H1 (cell line): Measurements from ENCODE around the gene TBCB. TPM values are rescaled to one million over a fixed set of nuclear protein-coding genes. Genes with fewer than 3 reads are reported as not detected.

Source experiments
- CTCF ChIA-PET: fragments of 300-600 bp; sonication (Branson Sonifier 250); formaldehyde crosslinking; loops from one replicate; lab custom pipeline; 2021; ENCODE audit not compliant: partially characterized antibody; lab: Charles Lee
- POLR2A ChIA-PET: fragments of 300-600 bp; sonication (Branson Sonifier 250); formaldehyde crosslinking; loops from one replicate; lab custom pipeline; 2021; ENCODE audit warnings: inconsistent platforms; ENCODE audit not compliant: partially characterized antibody; lab: Charles Lee
- DNase-seq, 2 experiments: peaks; one replicate each; pipeline versions ENCODE4 v3.0.0 to v3.0.0-alpha.2; 2010 to 2022; ENCODE audit warnings: low spot score in 2 of 2, low read depth in 1 of 2, mixed read lengths in 1 of 2
- FAIRE-seq: peaks from 2 replicates; lab custom pipeline; 2011; peaks lifted over from hg19 to GRCh38; lab: Jason Lieb, UNC
- H2AFZ ChIP-seq: 2 replicates; pipeline ENCODE4 v1.8.1; 2012; ENCODE audit warnings: low read length, inconsistent platforms
- H2AK5ac ChIP-seq: 2 replicates; pipeline ENCODE4 v1.6.1; 2013; ENCODE audit warnings: low read depth, low read length
- H2BK120ac ChIP-seq: replicated peaks from 2 replicates; pipeline ENCODE3; 2013; ENCODE audit warnings: low read depth, low read length, inconsistent platforms
- H2BK12ac ChIP-seq: 2 replicates; pipeline ENCODE4 v1.6.1; 2013; ENCODE audit warnings: low read depth, low read length
- H2BK15ac ChIP-seq: 2 replicates; pipeline ENCODE4 v1.6.1; 2013; ENCODE audit warnings: low read length
- H2BK20ac ChIP-seq: 2 replicates; pipeline ENCODE4 v1.6.1; 2013; ENCODE audit warnings: low read length
- H2BK5ac ChIP-seq: 2 replicates; pipeline ENCODE4 v1.6.1; 2013; ENCODE audit warnings: low read depth, low read length
- H3K14ac ChIP-seq: 2 replicates; pipeline ENCODE4 v1.6.1; 2013; ENCODE audit warnings: inconsistent platforms; ENCODE audit not compliant: insufficient read length
- H3K18ac ChIP-seq: 2 replicates; pipeline ENCODE4 v1.6.1; 2013; ENCODE audit warnings: low read length; ENCODE audit errors: extremely low read depth
- H3K23ac ChIP-seq: 2 replicates; pipeline ENCODE4 v1.6.1; 2013; ENCODE audit warnings: inconsistent platforms; ENCODE audit not compliant: insufficient read length
- H3K23me2 ChIP-seq: 2 replicates; pipeline ENCODE4 v1.6.1; 2013; ENCODE audit warnings: low read depth, low read length
- H3K27ac ChIP-seq: 2 replicates; pipeline ENCODE4 v1.6.1; 2011; ENCODE audit warnings: low read depth, low read length, inconsistent platforms
- H3K27me3 ChIP-seq, 4 experiments: replicated peaks in 1 of 4; 1 replicate in 1 of 4; 2 replicates in 3 of 4; pipeline versions ENCODE4 v1.6.1 to v1.8.1; 2011 to 2013; ENCODE audit warnings: low read length in 3 of 4, mild to moderate bottlenecking in 3 of 4, inconsistent platforms in 2 of 4, mixed read lengths in 2 of 4, moderate library complexity in 1 of 4; ENCODE audit not compliant: control insufficient read depth in 3 of 4, insufficient read depth in 3 of 4; ENCODE audit errors: extremely low read depth in 1 of 4
- H3K36me3 ChIP-seq, 4 experiments: 2 replicates each; pipeline versions ENCODE4 v1.6.1 to v1.8.1; 2011 to 2013; ENCODE audit warnings: mild to moderate bottlenecking in 4 of 4, low read length in 3 of 4, moderate library complexity in 2 of 4, control low read depth in 1 of 4, inconsistent platforms in 1 of 4; ENCODE audit not compliant: insufficient read depth in 4 of 4, control insufficient read depth in 2 of 4
- H3K4ac ChIP-seq: replicated peaks from 2 replicates; pipeline ENCODE3; 2013; ENCODE audit warnings: low read length, low read depth, mixed read lengths, inconsistent platforms; ENCODE audit not compliant: insufficient read length
- H3K4me1 ChIP-seq, 4 experiments: replicated peaks in 1 of 4; 1 replicate in 1 of 4; 2 replicates in 3 of 4; pipeline versions ENCODE4 v1.6.1 to v1.8.1; 2011 to 2013; ENCODE audit warnings: low read length in 3 of 4, inconsistent platforms in 2 of 4, mixed read lengths in 1 of 4; ENCODE audit not compliant: insufficient read depth in 4 of 4, control insufficient read depth in 3 of 4
- H3K4me2 ChIP-seq, 2 experiments: 2 replicates each; pipeline versions ENCODE4 v1.6.1 to v1.8.1; 2011 to 2013; ENCODE audit warnings: low read depth in 2 of 2, low read length in 2 of 2, control low read depth in 1 of 2, inconsistent platforms in 1 of 2, mild to moderate bottlenecking in 1 of 2; ENCODE audit not compliant: insufficient read depth in 1 of 2
- H3K4me3 ChIP-seq, 4 experiments: fragments of 200-600, 300-600 bp in 1 of 4; sonication (generic), shearing (Covaris generic), sonication (Bioruptor Twin) in 1 of 4; 2 replicates each; pipeline versions ENCODE4 v1.5.1 to v1.8.1; 2011 to 2016; ENCODE audit warnings: low read length in 4 of 4, low read depth in 3 of 4, control low read depth in 2 of 4, inconsistent platforms in 2 of 4, mild to moderate bottlenecking in 2 of 4, mixed read lengths in 1 of 4, moderate library complexity in 1 of 4; ENCODE audit not compliant: insufficient read depth in 2 of 4; ENCODE audit errors: extremely low read depth in 1 of 4
- H3K56ac ChIP-seq: replicated peaks from 2 replicates; pipeline ENCODE3; 2013; ENCODE audit warnings: low read depth, mild to moderate bottlenecking, mixed read lengths, low read length, inconsistent platforms; ENCODE audit not compliant: insufficient read length
- H3K79me1 ChIP-seq: 2 replicates; pipeline ENCODE4 v1.6.1; 2013; ENCODE audit warnings: low read depth, low read length, control low read depth
- H3K79me2 ChIP-seq, 2 experiments: 2 replicates each; pipeline versions ENCODE4 v1.6.1 to v1.8.1; 2012 to 2013; ENCODE audit warnings: low read length in 2 of 2, mild to moderate bottlenecking in 2 of 2, inconsistent platforms in 1 of 2; ENCODE audit not compliant: insufficient read depth in 2 of 2, control insufficient read depth in 1 of 2
- H3K9ac ChIP-seq, 4 experiments: replicated peaks in 1 of 4; 1 replicate in 1 of 4; 2 replicates in 3 of 4; pipeline versions ENCODE4 v1.6.1 to v1.8.1; 2011 to 2013; ENCODE audit warnings: low read depth in 3 of 4, low read length in 3 of 4, control low read depth in 2 of 4, mild to moderate bottlenecking in 2 of 4, moderate library complexity in 2 of 4, inconsistent platforms in 1 of 4; ENCODE audit errors: extremely low read depth in 1 of 4
- H3K9me3 ChIP-seq, 2 experiments: 2 replicates each; pipeline versions ENCODE4 v1.6.1 to v1.8.1; 2012 to 2013; ENCODE audit warnings: mild to moderate bottlenecking in 2 of 2, moderate library complexity in 2 of 2, control low read depth in 1 of 2, inconsistent platforms in 1 of 2, low read depth in 1 of 2, low read length in 1 of 2, mixed read lengths in 1 of 2; ENCODE audit not compliant: insufficient read depth in 2 of 2
- H4K20me1 ChIP-seq, 2 experiments: replicated peaks in 1 of 2; 2 replicates each; pipeline versions ENCODE3 to v1.8.1; 2011 to 2013; ENCODE audit warnings: inconsistent platforms in 2 of 2, low read length in 2 of 2, mild to moderate bottlenecking in 1 of 2; ENCODE audit not compliant: insufficient read depth in 2 of 2, control insufficient read depth in 1 of 2
- H4K5ac ChIP-seq: 2 replicates; pipeline ENCODE4 v1.6.1; 2013; ENCODE audit warnings: low read length, low read depth, mixed read lengths, inconsistent platforms; ENCODE audit not compliant: insufficient read length
- H4K8ac ChIP-seq: 2 replicates; pipeline ENCODE4 v1.8.0; 2013; ENCODE audit warnings: mild to moderate bottlenecking, moderate library complexity, low read length, inconsistent platforms; ENCODE audit not compliant: insufficient read depth; ENCODE audit errors: extremely low read depth
- H4K91ac ChIP-seq: replicated peaks from 2 replicates; pipeline ENCODE3; 2013; ENCODE audit warnings: low read length, mixed read lengths, inconsistent platforms; ENCODE audit not compliant: insufficient read length
- KDM4A ChIP-seq: IDR thresholded peaks from one replicate; pipeline ENCODE4 v1.7.1; 2012; ENCODE audit warnings: low read depth, mild to moderate bottlenecking, moderate library complexity, low read length, inconsistent platforms; ENCODE audit not compliant: severe bottlenecking
- KDM5A ChIP-seq: fragments of 200-600 bp; IDR thresholded peaks from 2 replicates; pipeline ENCODE4 v1.7.1; 2012; ENCODE audit warnings: mild to moderate bottlenecking, low read length, inconsistent platforms, mixed read lengths
- PHF8 ChIP-seq: fragments of 200-600 bp; sonication (generic); conservative IDR thresholded peaks from 2 replicates; pipeline ENCODE4 v1.7.1; 2012; ENCODE audit warnings: low read depth, mild to moderate bottlenecking, inconsistent platforms, low read length, moderate library complexity
- POLR2AphosphoS5 ChIP-seq: IDR thresholded peaks from 2 replicates; pipeline ENCODE4 v1.6.1; 2011; ENCODE audit warnings: low read depth, low read length
- SUZ12 ChIP-seq: fragments of 200-600 bp; sonication (generic); IDR thresholded peaks from 2 replicates; pipeline ENCODE4 v1.6.1; 2012; ENCODE audit warnings: mild to moderate bottlenecking, inconsistent platforms, low read length, moderate library complexity, mixed read lengths
- TBP ChIP-seq: IDR thresholded peaks from 2 replicates; pipeline ENCODE4 v1.6.1; 2011; ENCODE audit warnings: low read depth, low read length, improper control_type of control experiment
- YY1 ChIP-seq: IDR thresholded peaks from 2 replicates; pipeline ENCODE4 v1.6.1; 2011; ENCODE audit warnings: low read depth, mild to moderate bottlenecking, low read length
- WGBS, 2 experiments: shearing (Covaris generic) in 1 of 2; methylation state at CpG; one replicate each; pipeline versions ENCODE4 v1.1.6 to v1.1.7; 2013 to 2015; ENCODE audit warnings: low lambda C conversion rate in 2 of 2, mixed read lengths in 2 of 2, inconsistent platforms in 1 of 2, low coverage in 1 of 2, missing lambda C conversion rate in 1 of 2; ENCODE audit not compliant: insufficient replicate concordance in 2 of 2, insufficient coverage in 1 of 2, insufficient read length in 1 of 2; ENCODE audit errors: extremely low coverage in 1 of 2, missing lambda C conversion rate in 1 of 2; 5-methylcytosine and 5-hydroxymethylcytosine counted together
- polyA plus RNA-seq, 7 experiments: library from polyadenylated mRNA; depleted of rRNA in 3 of 7; stranded (reverse) in 5 of 7; unstranded in 2 of 7; fragments of >200 nt in 5 of 7; fragments of 200-250 nt in 2 of 7; gene quantifications; 1 replicate in 5 of 7; 2 replicates in 1 of 7; 4 replicates in 1 of 7; pipeline versions ENCODE4 v1.2.1 to v1.2.3, GENCODE V29; 2011 to 2013; ENCODE audit warnings: missing spikeins in 2 of 7, mixed read lengths in 2 of 7
- total RNA-seq: library from RNA; stranded (reverse); fragmentation: NEBNext Ultra II Directional; extraction: Animal tissue kit (Norgen Biotek cat#: 25700); gene quantifications from 2 replicates; pipeline ENCODE4 v1.2.1, GENCODE V29; 2021

The TBCB gene
- total and polyA plus RNA-seq, 2 of the 8 experiments (the other 6 are each of a cell fraction or from before 2014, with no cell fraction given): 153 to 286 TPM

DNA sequence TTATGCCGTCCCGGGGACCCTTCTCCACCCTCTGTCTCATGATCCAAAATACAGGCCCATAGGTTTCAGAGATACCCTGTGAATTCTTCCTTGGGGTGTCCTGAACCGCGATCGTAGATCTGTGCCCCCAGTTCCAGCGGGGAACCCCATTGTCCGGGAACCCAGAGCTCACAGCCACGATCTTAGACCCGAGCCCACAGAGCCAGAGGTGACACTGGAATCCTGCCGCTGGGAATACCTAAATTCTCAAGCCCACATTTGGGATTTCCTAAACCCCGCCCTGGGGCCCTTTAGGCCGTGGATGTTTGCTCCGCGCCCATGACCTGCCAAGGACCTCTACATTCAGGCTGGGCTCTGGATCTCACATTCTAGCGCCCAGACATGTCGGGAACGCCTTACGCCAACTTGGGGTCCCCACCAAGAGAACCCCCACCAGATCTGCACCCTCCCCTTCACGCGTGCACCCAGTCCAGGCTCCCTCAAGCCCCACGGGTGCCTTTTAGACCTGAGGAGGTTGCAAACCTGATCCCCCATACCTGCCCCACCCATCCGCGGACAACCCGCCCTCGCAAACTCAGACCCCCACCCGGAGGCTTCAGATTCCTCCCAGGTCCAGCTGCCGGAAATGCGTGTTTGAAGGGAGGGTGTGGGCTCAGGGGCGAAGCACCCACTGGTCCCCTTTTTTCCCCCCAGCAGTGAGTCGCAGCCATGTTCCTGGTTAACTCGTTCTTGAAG lies 25.2 kb downstream of the TBCB start:
- Histone ChIP-seq H3K14ac (no peak overlapping the region), H4K91ac (peak overlapping the region; percentile 88), H3K27me3 (no peaks in the 10 kb centered on the region), H3K56ac (peak overlapping the region; percentile 50), H3K23me2 (peaks cover 13% of the 10 kb centered on the region; the same call in 1 of the 2 replicates), H4K8ac (peak overlapping the region; percentile 63; the same call in 1 of the 2 replicates), H2AK5ac (no peak overlapping the region), H2BK120ac (peak overlapping the region; percentile 12), H3K23ac (no peak overlapping the region)
- WGBS, 2 experiments: 2% methylated on average over 21 of the region's 31 CpGs; no CpG with 5 or more reads in 1 of the 2 experiments
- CTCF ChIA-PET: interaction anchor here (1.0 to 1.5 kb wide), 4 partner anchors 11 to 32 kb away, joined by 3 to 6 read pairs (median 4); no protein-coding TSS in a partner anchor
- POLR2A ChIA-PET: interaction anchor here (0.7 to 2.0 kb wide), 13 partner anchors 9 to 349 kb away, joined by 3 to 13 read pairs (median 4); partner anchors contain the start of genes THAP8, WDR62, ZNF146 and ZNF565
- FAIRE-seq: no peak
- TF ChIP-seq YY1 (0 out of 2 replicates have a peak, but pooled peaks have one; percentile 3), SUZ12 (no peak), KDM5A (no peak), TBP (0 out of 2 replicates have a peak, but pooled peaks have one; percentile 5), POLR2AphosphoS5 (peak; percentile 20; the same call in 1 of the 2 replicates), PHF8 (0 out of 2 replicates have a peak, but pooled peaks have one; percentile 34), KDM4A (peak; percentile 33)
- TF ChIP-seq, all 59 proteins: peak for 5
- H3K79me2 ChIP-seq: peaks cover 0 to 12% of the 10 kb centered on the region in 2 experiments; a peak in 1 of 4 replicates
- H3K9ac ChIP-seq: peak overlapping the region; percentile 71 to 83 (median 76)
- peak overlapping the region; percentile 15 for H4K5ac ChIP-seq
- peaks cover 0 to 4% of the 10 kb centered on the region in 2 experiments for H4K20me1 ChIP-seq
- peak overlapping the region; percentile 90; the same call in 1 of the 2 replicates for H2BK5ac ChIP-seq
- H3K36me3 ChIP-seq: peaks cover 8 to 23% (median 20%) of the 10 kb centered on the region in 4 experiments
- H3K4me3 ChIP-seq: peak overlapping the region; percentile 89 to 98 (median 97)
- H2BK20ac ChIP-seq: no peak overlapping the region
- peaks cover 3% of the 10 kb centered on the region for H3K79me1 ChIP-seq
- no peaks in the 10 kb centered on the region for H3K9me3 ChIP-seq
- no peak overlapping the region for H2AFZ ChIP-seq
- H3K4ac ChIP-seq: peak overlapping the region; percentile 83
- no peak overlapping the region for H2BK15ac ChIP-seq
- H3K18ac ChIP-seq: peak overlapping the region; percentile 90
- peak overlapping the region; percentile 36; the same call in 1 of the 2 replicates for H3K27ac ChIP-seq
- peak overlapping the region; percentile 78 to 96 for H3K4me2 ChIP-seq
- H3K4me1 ChIP-seq: peaks cover 0 to 6% (median 5%) of the 10 kb centered on the region in 4 experiments; a peak in 3 of 7 replicates
- DNase-seq: peak in 1 of 2 experiments; percentile 72
- H2BK12ac ChIP-seq: no peak overlapping the region
